ENCODE data around the gene KRTAP5-1. TPM values are rescaled to one million over a fixed set of nuclear protein-coding genes. Genes with fewer than 3 reads are reported as not detected.

Gene KRTAP5-1
- total RNA-seq, 2 experiments from 2014 or later: not detected

DNA sequence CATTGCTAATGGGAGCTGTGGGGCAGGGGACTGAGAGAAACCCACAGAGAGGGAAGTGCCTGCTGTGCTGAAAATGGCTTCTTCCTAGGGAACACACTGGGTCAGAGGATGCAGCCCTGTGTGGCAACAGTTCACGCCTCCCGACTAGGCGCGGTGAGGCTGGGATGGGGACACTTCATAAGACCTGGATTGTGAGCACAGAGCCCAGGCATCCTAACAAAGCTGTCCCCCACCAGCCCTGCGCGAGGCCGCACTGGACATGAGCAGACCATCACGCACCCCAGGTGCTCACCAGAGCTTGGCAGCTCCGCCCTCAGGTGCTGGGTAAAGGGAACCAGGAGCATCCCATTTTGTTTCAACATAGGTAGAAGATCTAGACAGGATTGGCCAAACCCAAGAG lies 38.6 kb upstream of the KRTAP5-1 start:
- intact Hi-C loops (cut with micrococcal nuclease; ENCODE audit: unreplicated experiment): no loop called here
- H3K36me3 ChIP-seq (ENCODE audit: insufficient read depth, low read length): no peaks in the 10 kb centered on the region
- ChIA-PET CTCF (ENCODE audit: unreplicated experiment) (no interaction called here), POLR2A (no interaction called here)
- TF ChIP-seq EZH2phosphoT487 (IDR thresholded peaks at IDR 0.05; ENCODE audit: borderline replicate concordance, low read depth, low read length): no peak
- TF ChIP-seq, protein P1, sequence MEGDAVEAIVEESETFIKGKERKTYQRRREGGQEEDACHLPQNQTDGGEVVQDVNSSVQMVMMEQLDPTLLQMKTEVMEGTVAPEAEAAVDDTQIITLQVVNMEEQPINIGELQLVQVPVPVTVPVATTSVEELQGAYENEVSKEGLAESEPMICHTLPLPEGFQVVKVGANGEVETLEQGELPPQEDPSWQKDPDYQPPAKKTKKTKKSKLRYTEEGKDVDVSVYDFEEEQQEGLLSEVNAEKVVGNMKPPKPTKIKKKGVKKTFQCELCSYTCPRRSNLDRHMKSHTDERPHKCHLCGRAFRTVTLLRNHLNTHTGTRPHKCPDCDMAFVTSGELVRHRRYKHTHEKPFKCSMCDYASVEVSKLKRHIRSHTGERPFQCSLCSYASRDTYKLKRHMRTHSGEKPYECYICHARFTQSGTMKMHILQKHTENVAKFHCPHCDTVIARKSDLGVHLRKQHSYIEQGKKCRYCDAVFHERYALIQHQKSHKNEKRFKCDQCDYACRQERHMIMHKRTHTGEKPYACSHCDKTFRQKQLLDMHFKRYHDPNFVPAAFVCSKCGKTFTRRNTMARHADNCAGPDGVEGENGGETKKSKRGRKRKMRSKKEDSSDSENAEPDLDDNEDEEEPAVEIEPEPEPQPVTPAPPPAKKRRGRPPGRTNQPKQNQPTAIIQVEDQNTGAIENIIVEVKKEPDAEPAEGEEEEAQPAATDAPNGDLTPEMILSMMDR (conservative IDR thresholded peaks at IDR 0.05; ENCODE audit: low read length): no peak
- DNase-seq (ENCODE audit: low spot score): no peak
- BruUV-seq (replicated peaks): no TSS peak
- no peaks in the 10 kb centered on the region for H3K4me1 ChIP-seq (ENCODE audit: insufficient read depth, low read length, poor library complexity, severe bottlenecking)
- no peaks in the 10 kb centered on the region for H3K9me3 ChIP-seq (ENCODE audit: low read length)
- H3K9me2 ChIP-seq (ENCODE audit: insufficient read depth, low read length): no peaks in the 10 kb centered on the region
- H3K27ac ChIP-seq (ENCODE audit: low read depth, low read length, poor library complexity, severe bottlenecking): no peak overlapping the region
- H3K79me2 ChIP-seq (ENCODE audit: insufficient read depth, low read depth, low read length): no peaks in the 10 kb centered on the region
- no peak overlapping the region for H3K4me2 ChIP-seq (ENCODE audit: low read length)
- H4K20me1 ChIP-seq (ENCODE audit: insufficient read depth, low read length): no peaks in the 10 kb centered on the region
- no peak overlapping the region for H3K4me3 ChIP-seq (ENCODE audit: low read depth, low read length, poor library complexity, severe bottlenecking)
- H2AFZ ChIP-seq (ENCODE audit: low read length): no peak overlapping the region

DNA sequence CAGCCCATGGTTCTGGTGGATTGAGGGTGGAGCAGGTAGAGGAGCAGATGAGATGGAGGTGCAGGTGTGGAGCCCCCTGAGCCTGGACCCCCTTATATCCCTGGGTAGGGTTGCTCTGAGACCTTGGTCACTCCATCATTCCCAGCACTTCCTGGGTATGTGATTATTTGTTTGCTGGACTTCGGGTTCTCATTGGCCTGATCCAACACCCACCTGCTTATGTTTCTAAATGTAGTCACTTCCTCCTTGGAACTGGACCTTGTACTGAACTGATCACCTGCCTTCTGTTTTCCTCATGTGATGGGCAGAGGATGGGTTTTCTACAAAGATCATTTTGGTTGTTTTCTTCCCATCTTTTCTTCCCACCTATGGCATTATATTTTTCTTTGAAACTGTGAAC lies 37.0 kb upstream of the KRTAP5-1 start, which contains the start of gene KRTAP5-4:
Gene KRTAP5-4, minus strand, starts transcription at position 53 of the 400 bp plus-strand sequence. Its CDS starts 45 bp downstream, at position 8.
- Histone ChIP-seq H3K4me1 (ENCODE audit: insufficient read depth, low read length, poor library complexity, severe bottlenecking) (no peaks in the 10 kb centered on the region), H4K20me1 (ENCODE audit: insufficient read depth, low read length) (no peaks in the 10 kb centered on the region), H3K9me2 (ENCODE audit: insufficient read depth, low read length) (no peaks in the 10 kb centered on the region), H3K4me3 (ENCODE audit: low read depth, low read length, poor library complexity, severe bottlenecking) (no peak within 1 kb of the TSS), H2AFZ (ENCODE audit: low read length) (no peak within 1 kb of the TSS), H3K79me2 (ENCODE audit: insufficient read depth, low read depth, low read length) (no peaks in the 10 kb centered on the region), H3K9me3 (ENCODE audit: low read length) (no peaks in the 10 kb centered on the region), H3K36me3 (ENCODE audit: insufficient read depth, low read length) (no peaks in the 10 kb centered on the region), H3K4me2 (ENCODE audit: low read length) (no peak within 1 kb of the TSS), H3K27ac (ENCODE audit: low read depth, low read length, poor library complexity, severe bottlenecking) (no peak within 1 kb of the TSS)
- intact Hi-C loops (cut with micrococcal nuclease; ENCODE audit: unreplicated experiment): no loop called here
- no peak for TF ChIP-seq EZH2phosphoT487 (IDR thresholded peaks at IDR 0.05; ENCODE audit: borderline replicate concordance, low read depth, low read length)
- TF ChIP-seq, protein P1 (conservative IDR thresholded peaks at IDR 0.05; ENCODE audit: low read length): no peak
- BruUV-seq (replicated peaks): no TSS peak
- no peak for DNase-seq (ENCODE audit: low spot score)
- CTCF ChIA-PET (ENCODE audit: unreplicated experiment): no interaction called here
- POLR2A ChIA-PET: no interaction called here

DNA sequence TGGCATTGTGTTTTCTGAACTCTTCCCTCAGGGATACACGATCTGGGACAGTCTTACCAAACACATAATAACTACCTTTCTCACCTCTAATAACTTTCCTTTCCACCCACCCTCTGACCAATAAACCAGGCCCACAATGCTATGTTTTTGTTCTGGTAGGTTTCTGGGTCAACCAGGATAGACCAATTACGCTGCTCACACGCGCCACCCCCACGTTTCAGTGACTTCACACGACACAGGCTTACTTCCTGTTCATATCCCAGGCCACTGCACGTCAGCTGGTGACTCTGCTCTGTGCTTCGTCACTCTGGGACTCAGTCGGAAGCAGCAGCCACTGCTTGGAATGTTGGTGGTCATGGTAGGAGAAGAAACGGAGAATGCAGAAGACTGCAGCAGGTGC lies 34.4 kb upstream of the KRTAP5-1 start:
- Histone ChIP-seq H3K4me1 (ENCODE audit: insufficient read depth, low read length, poor library complexity, severe bottlenecking) (no peaks in the 10 kb centered on the region), H3K9me2 (ENCODE audit: insufficient read depth, low read length) (no peaks in the 10 kb centered on the region), H3K9me3 (ENCODE audit: low read length) (no peaks in the 10 kb centered on the region), H3K4me2 (ENCODE audit: low read length) (no peak overlapping the region), H4K20me1 (ENCODE audit: insufficient read depth, low read length) (no peaks in the 10 kb centered on the region), H3K36me3 (ENCODE audit: insufficient read depth, low read length) (no peaks in the 10 kb centered on the region), H2AFZ (ENCODE audit: low read length) (no peak overlapping the region), H3K79me2 (ENCODE audit: insufficient read depth, low read depth, low read length) (no peaks in the 10 kb centered on the region), H3K27ac (ENCODE audit: low read depth, low read length, poor library complexity, severe bottlenecking) (no peak overlapping the region), H3K4me3 (ENCODE audit: low read depth, low read length, poor library complexity, severe bottlenecking) (no peak overlapping the region)
- intact Hi-C loops (cut with micrococcal nuclease; ENCODE audit: unreplicated experiment): no loop called here
- POLR2A ChIA-PET: interaction anchor here (0.6 kb wide), 1 partner anchor 164 kb away, joined by 3 read pairs; no protein-coding TSS in a partner anchor
- no peak for DNase-seq (ENCODE audit: low spot score)
- CTCF ChIA-PET (ENCODE audit: unreplicated experiment): no interaction called here
- BruUV-seq (replicated peaks): no TSS peak
- TF ChIP-seq, protein P1 (conservative IDR thresholded peaks at IDR 0.05; ENCODE audit: low read length): no peak
- no peak for TF ChIP-seq EZH2phosphoT487 (IDR thresholded peaks at IDR 0.05; ENCODE audit: borderline replicate concordance, low read depth, low read length)

Data from OCI-LY7 (cell line).